Measurements from ENCODE around the gene SLC39A11. TPM values are rescaled to one million over a fixed set of nuclear protein-coding genes. Genes with fewer than 3 reads are reported as not detected.
"Not testable (repeated sequence)": the region's sequence is repeated elsewhere in the genome, so short reads cannot be mapped to it uniquely, and the experiment has no call there.

Gene SLC39A11
- polyA plus RNA-seq, 3 donors from 2014 or later, result 13.7 to 25.8 (median 16.2) TPM

DNA sequence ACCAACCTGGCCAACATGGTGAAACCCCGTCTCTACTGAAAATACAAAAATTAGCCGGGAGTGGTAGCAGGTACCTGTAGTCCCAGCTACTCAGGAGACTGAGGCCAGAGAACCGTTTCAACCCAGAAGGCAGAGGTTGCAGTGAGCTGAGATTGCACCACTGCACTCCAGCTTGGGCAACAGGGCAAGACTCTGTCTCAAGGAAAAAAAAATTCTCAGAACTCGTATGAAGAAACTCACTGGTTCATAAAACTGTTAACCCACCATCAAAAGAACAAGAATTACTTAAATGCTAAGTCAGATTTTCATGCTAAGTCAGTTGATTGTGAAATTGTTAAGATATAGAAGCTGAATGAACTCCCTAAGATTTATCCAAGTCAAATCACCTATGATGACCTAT is 31.3 kb downstream of the SLC39A11 start:
- Mint-ChIP-seq H3K4me3 (no peak overlapping the region), H3K4me1 (peaks cover 8 to 10% of the 10 kb centered on the region in 2 donors), H3K27me3 (ENCODE audit: low read depth in 3 of 3) (no peaks in the 10 kb centered on the region), H3K36me3 (peaks cover 0 to 2% (median 0%) of the 10 kb centered on the region in 3 donors), H3K9me3 (no peaks in the 10 kb centered on the region), H3K27ac (no peak overlapping the region)
- DNase-seq, result no peak

DNA sequence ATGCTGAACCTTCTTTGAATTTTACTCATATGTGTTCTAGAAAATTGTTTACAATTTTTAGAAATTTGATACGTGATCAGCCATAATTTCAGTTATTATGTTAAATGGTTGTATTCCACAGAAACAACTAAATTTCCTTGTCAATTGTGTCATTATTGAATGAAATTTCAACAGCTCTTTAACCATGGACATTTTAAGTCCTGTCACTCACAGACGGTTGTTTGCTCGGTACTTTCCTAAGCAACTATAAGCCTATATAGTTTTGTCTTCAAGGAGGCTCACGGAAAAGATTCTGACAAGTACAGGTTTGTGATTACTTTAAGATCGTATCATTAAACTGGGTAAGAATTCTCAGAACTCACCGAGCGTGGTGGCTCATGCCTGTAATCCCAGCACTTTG is 31.8 kb downstream of the SLC39A11 start:
- Mint-ChIP-seq H3K4me1 (peaks cover 8 to 10% of the 10 kb centered on the region in 2 donors), H3K27me3 (ENCODE audit: low read depth in 3 of 3) (no peaks in the 10 kb centered on the region), H3K36me3 (no peaks in the 10 kb centered on the region), H3K27ac (no peak overlapping the region), H3K9me3 (no peaks in the 10 kb centered on the region), H3K4me3 (no peak overlapping the region)
- DNase-seq, result no peak

DNA sequence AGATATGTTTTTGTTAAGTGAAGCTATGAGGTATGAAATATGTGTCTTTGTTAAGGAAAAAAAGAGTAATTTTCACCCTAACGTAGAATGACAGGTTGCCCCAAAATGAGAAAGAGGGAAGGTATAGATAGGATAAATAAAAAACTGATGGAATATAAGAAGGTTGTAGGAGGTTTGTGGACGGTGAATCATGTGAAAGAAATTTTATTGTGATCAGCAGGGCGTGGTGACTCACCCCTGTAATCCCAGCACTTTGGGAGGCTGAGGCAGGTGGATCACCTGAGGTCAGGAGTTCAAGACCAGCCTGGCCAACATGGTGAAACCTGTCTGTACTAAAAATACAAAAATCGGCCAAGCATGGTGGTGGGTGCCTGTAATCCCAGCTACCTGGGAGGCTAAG is 32.8 kb downstream of the SLC39A11 start:
- H3K4me3 Mint-ChIP-seq; DNase-seq; H3K36me3 Mint-ChIP-seq; H3K27me3 Mint-ChIP-seq (ENCODE audit: low read depth in 3 of 3); H3K27ac Mint-ChIP-seq; H3K9me3 Mint-ChIP-seq: not testable (repeated sequence)
- peaks cover 8 to 10% of the 10 kb centered on the region in 2 donors for H3K4me1 Mint-ChIP-seq

DNA sequence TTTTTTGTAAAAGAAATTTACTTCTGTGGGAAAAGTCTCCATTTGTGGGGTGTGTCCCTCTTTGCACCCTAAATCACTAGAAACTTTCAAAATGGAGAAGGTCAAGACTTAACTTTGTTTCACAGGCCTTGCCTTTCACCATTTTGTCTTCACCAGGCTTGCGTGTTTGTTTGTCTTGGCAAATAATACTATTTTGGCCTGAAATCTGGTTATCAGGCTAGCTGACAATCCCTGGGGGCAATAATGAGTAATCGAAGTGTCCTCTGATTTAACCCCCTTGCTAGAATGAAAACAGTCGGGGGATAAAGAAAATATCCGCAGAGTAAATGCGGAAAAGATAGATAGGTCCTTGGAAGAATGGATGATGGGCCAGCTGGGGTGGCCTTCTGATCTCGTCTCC is 34.5 kb downstream of the SLC39A11 start:
- no peak for DNase-seq
- H3K4me1 Mint-ChIP-seq, result no peaks in the 10 kb centered on the region
- H3K27me3 Mint-ChIP-seq (ENCODE audit: low read depth in 3 of 3), result no peaks in the 10 kb centered on the region
- H3K36me3 Mint-ChIP-seq, result peaks cover 0 to 4% (median 0%) of the 10 kb centered on the region in 3 donors
- H3K27ac Mint-ChIP-seq, result no peak overlapping the region
- H3K4me3 Mint-ChIP-seq, result no peak overlapping the region
- no peaks in the 10 kb centered on the region for H3K9me3 Mint-ChIP-seq

DNA sequence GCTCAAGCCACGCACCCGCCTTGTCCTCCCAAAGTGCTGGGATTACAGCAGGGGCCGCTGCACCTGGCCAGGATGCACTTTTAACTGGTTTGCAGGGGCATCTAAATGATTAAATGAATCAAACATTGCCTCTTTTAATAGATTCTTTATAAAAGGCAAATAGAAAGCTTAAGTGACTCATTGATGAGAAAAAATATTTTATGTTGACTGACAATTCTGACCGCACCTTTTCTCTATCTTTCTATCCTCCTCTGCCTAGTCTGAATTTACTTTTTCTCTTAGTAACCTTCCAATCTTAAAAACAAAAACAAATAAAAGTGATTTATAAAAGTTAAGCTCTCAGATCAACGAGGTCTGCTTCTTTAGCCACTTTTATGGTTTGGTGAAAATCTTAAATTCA is 35.3 kb downstream of the SLC39A11 start:
- Mint-ChIP-seq H3K4me3 (no peak overlapping the region), H3K36me3 (peaks cover 0 to 5% (median 0%) of the 10 kb centered on the region in 3 donors), H3K27me3 (ENCODE audit: low read depth in 3 of 3) (no peaks in the 10 kb centered on the region)

DNA sequence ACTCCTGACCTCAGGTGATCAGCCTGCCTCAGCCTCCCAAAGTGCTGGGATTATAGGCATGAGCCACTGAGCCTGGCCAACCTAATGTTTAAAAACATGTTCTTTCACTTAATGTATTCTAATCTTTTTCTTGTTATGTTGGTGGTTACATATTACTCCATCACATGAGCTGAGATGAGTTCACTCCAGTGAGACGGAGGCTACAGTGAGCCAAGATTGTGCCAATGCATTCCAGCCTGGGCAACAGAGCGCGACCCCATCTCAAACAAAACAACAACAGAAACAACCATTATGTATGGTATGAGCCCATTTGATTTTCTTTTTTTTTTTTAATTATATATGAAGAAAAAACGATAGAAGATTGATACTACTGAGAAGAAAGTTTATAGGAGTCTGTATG is 39.6 kb downstream of the SLC39A11 start:
- peaks cover 9 to 32% (median 13%) of the 10 kb centered on the region in 3 donors for H3K36me3 Mint-ChIP-seq
- H3K27ac Mint-ChIP-seq, result no peak overlapping the region
- H3K27me3 Mint-ChIP-seq (ENCODE audit: low read depth in 3 of 3), result peaks cover 0 to 1% (median 0%) of the 10 kb centered on the region in 3 donors
- no peak for DNase-seq
- no peak overlapping the region for H3K4me3 Mint-ChIP-seq
- H3K4me1 Mint-ChIP-seq, result no peaks in the 10 kb centered on the region
- no peaks in the 10 kb centered on the region for H3K9me3 Mint-ChIP-seq

More for the DNA sequence above, 35.3 kb downstream of the SLC39A11 start:
- no peak for DNase-seq
- Mint-ChIP-seq H3K4me1 (no peaks in the 10 kb centered on the region), H3K27ac (no peak overlapping the region), H3K9me3 (no peaks in the 10 kb centered on the region)

DNA sequence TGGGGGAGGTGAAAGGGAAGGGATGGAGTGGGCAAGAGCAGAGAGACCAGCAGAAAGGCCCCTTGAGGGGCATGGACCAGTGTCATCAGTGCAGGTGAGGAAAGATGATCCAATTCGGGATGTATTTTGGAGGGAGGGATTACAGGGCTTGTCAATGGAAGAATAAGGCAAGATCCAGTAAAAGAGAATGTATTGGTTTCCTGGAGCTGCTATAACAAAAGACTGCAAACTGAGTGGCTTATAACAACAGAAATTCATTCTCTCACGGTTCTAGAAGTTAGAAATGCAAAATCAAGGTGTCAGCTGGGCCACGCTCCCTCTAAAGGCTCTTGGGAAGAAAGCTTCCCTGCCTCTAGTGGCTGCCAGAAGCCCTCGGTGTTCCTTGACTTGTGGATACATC is 41.7 kb downstream of the SLC39A11 start:
- H3K4me1 Mint-ChIP-seq, result no peaks in the 10 kb centered on the region
- peaks cover 9 to 35% (median 13%) of the 10 kb centered on the region in 3 donors for H3K36me3 Mint-ChIP-seq

DNA sequence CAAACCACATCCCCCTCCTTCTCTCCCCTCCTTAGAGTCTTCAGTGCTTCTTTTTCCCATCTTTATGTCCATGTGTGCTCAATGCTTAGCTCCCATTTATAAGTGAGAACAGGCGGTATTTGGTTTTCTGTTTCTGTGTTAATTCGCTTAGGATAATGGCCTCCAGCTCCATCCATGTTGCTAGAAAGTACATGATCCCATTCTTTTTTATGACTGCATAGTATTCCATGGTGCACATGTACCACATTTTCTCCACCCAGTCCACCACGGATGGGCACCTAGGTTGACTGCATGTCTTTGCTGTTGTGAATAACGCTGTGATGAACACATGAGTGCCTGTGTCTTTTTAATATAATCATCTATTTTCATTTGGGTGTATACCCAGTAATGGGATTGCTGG is 44.3 kb downstream of the SLC39A11 start:
- Mint-ChIP-seq H3K36me3 (peaks cover 9 to 39% (median 13%) of the 10 kb centered on the region in 3 donors), H3K27me3 (ENCODE audit: low read depth in 3 of 3) (peaks cover 0 to 1% (median 0%) of the 10 kb centered on the region in 3 donors), H3K9me3 (no peaks in the 10 kb centered on the region), H3K27ac (no peak overlapping the region), H3K4me3 (no peak overlapping the region), H3K4me1 (peaks cover 0 to 2% of the 10 kb centered on the region in 2 donors)
- no peak for DNase-seq

More for the DNA sequence above, 41.7 kb downstream of the SLC39A11 start:
- H3K4me3 Mint-ChIP-seq, result no peak overlapping the region
- peaks cover 0 to 1% (median 0%) of the 10 kb centered on the region in 3 donors for H3K27me3 Mint-ChIP-seq (ENCODE audit: low read depth in 3 of 3)
- H3K9me3 Mint-ChIP-seq, result no peaks in the 10 kb centered on the region
- no peak for DNase-seq
- no peak overlapping the region for H3K27ac Mint-ChIP-seq

DNA sequence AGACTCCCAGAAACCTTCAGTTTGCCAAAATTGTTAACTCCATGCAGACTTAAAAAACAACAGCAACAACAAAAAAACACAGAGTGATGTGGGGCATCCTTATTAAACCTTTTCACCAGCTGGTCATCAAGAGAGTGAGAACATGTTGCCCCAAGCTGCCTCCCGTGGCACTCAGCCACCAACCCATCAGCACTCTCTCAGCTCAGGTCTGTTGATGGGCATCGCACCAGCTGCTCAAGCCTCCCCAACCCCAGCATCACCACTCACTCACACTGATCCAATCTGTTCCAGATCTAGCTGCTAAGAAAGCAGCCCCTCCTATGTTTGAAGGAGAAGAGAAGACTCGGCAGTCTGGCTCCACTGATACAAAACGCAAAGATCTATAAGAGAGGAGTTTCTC is 46.8 kb downstream of the SLC39A11 start:
- Mint-ChIP-seq H3K4me3 (no peak overlapping the region), H3K27me3 (ENCODE audit: low read depth in 3 of 3) (peaks cover 0 to 3% (median 0%) of the 10 kb centered on the region in 3 donors), H3K27ac (no peak overlapping the region), H3K9me3 (peaks cover 0 to 5% (median 0%) of the 10 kb centered on the region in 6 donors), H3K36me3 (peaks cover 9 to 42% (median 18%) of the 10 kb centered on the region in 3 donors), H3K4me1 (peaks cover 0 to 4% of the 10 kb centered on the region in 2 donors)
- DNase-seq, result no peak

DNA sequence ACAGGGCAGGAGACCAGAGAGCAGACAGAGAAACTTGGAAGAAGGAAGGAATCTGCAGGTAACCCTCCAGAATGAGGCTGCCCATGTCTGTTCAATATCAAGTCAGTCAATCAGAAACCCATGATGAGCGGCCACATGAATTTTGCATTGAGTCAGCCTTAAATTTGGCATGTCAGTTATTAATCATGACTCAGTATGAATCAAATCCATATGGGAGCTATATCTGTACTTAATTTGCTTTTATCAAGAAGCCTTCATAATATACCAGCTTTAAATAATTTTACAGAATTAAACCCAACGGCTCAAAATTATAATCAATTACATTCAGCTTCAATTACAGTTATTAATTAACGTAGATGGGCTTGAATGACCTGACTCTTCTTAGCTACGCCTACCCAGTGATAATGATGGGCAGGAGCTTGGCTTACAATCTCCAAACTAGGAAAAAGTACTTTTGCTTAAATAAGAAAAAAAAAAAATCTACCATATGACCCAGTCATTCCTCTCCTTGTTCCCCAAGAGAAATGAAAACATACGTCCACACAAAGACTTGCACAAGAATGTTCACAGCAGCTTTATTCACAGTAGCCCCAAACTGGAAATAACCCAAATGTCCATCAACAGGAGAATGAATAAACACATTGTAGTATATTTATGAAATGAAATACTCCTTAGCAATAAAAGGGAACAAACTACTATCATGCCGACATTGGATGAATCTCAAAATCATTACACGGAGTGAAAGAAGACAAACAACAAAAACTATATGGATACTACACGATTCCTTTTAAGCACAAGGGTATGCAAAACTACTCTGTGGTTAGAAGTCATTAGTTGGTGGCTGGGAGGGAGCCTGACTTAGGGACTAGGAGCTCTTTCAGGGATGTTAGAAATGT is 48.6 kb downstream of the SLC39A11 start:
- peaks cover 0 to 4% of the 10 kb centered on the region in 2 donors for H3K4me1 Mint-ChIP-seq
- H3K9me3 Mint-ChIP-seq, result peaks cover 0 to 5% (median 1%) of the 10 kb centered on the region in 6 donors
- H3K4me3 Mint-ChIP-seq, result no peak overlapping the region
- no peak overlapping the region for H3K27ac Mint-ChIP-seq
- H3K27me3 Mint-ChIP-seq (ENCODE audit: low read depth in 3 of 3), result peaks cover 0 to 2% (median 0%) of the 10 kb centered on the region in 3 donors
- peaks cover 8 to 40% (median 8%) of the 10 kb centered on the region in 3 donors for H3K36me3 Mint-ChIP-seq
- DNase-seq, result no peak

DNA sequence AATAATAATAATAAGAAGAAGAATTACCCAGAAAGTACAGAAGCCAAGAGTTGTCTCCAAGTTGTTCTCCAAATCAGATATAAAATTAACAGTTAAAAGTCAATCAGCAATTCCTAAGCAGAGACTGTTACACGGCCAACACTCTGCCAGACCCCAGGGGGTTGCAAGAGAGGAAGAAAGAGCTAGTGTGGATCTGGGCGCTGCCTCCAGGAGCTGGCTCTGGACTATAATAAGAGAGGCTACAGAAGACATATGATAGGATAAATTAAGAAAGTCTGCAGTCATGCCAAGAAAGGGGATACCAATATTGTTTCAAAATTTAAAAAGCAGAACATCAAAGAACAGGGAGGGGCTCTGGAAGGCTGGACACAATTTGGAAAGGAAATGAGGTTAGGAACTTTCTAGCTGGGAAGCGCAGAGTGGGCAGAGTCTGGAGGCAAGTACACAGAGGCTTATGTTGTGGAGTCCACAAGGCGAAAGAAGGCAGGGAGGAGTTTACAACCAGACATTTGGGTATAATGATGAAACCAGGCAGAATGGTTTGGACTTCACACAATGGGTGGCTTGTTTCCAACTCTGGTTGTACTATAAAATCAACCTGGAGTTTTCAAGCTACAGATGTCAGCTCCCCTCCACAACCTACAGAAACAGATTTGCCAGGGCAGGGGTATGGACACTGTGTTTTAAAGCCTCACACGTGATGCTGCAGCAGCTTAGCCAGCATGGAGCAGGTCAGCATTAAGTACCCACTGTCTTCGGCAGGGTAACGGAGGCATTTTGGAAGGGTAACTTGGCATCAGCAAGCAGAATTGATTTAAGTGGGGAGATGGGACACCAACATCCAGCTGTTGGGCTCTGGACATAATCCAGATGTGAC is 49.4 kb downstream of the SLC39A11 start:
- peaks cover 0 to 5% (median 1%) of the 10 kb centered on the region in 6 donors for H3K9me3 Mint-ChIP-seq

DNA sequence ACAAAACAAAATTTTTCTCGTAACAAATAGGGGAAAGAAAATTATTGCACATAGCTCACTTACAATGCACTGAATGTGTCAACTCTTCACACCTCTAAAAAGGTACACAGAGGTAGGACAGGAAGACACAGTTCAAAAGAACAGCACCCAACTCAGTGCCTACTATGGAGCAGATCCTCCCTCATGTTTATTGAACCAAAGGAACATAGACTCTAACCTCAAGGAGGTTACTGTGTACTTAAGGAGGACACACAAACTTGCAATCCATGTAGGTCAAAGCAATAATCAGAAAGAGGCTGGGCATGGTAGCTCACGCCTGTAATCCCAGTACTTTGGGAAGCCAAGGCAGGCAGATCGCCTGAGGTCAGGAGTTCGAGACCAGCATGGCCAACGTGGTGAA is 50.3 kb downstream of the SLC39A11 start:
- peaks cover 0 to 2% (median 2%) of the 10 kb centered on the region in 3 donors for H3K27me3 Mint-ChIP-seq (ENCODE audit: low read depth in 3 of 3)
- H3K9me3 Mint-ChIP-seq, result peaks cover 0 to 5% (median 1%) of the 10 kb centered on the region in 6 donors
- no peak overlapping the region for H3K4me3 Mint-ChIP-seq
- no peak overlapping the region for H3K27ac Mint-ChIP-seq
- no peak for DNase-seq
- peaks cover 0 to 4% of the 10 kb centered on the region in 2 donors for H3K4me1 Mint-ChIP-seq
- H3K36me3 Mint-ChIP-seq, result peaks cover 6 to 33% (median 10%) of the 10 kb centered on the region in 3 donors

More for the DNA sequence above, 49.4 kb downstream of the SLC39A11 start:
- Mint-ChIP-seq H3K4me1 (peaks cover 0 to 4% of the 10 kb centered on the region in 2 donors), H3K27me3 (ENCODE audit: low read depth in 3 of 3) (peaks cover 0 to 2% (median 1%) of the 10 kb centered on the region in 3 donors), H3K4me3 (no peak overlapping the region), H3K36me3 (peaks cover 6 to 35% (median 10%) of the 10 kb centered on the region in 3 donors), H3K27ac (no peak overlapping the region)
- no peak for DNase-seq

DNA sequence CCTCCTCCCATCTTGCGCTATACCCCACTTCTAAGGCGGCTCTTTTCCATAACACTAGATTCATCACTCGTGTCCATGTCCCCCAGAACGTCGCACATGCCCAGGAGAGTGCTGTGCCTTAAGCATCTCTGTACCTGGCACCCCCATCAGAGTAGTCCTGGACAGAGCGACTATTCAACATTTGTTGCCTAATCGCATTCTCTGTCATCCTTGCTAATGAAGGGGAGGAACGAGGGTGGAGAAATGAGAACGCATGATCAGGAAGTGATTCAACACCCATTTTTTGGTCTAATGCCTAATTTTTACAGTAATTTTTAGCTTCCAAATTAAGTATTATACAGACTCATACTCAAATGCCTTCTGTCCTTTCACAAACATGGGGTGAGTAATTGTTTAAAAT is 53.2 kb downstream of the SLC39A11 start:
- no peak for DNase-seq
- Mint-ChIP-seq H3K36me3 (peaks cover 6 to 25% (median 10%) of the 10 kb centered on the region in 3 donors), H3K27me3 (ENCODE audit: low read depth in 3 of 3) (peaks cover 0 to 2% (median 2%) of the 10 kb centered on the region in 3 donors), H3K27ac (no peak overlapping the region), H3K4me1 (peaks cover 0 to 3% of the 10 kb centered on the region in 2 donors), H3K9me3 (peaks cover 0 to 5% (median 1%) of the 10 kb centered on the region in 6 donors), H3K4me3 (no peak overlapping the region)
